Mammary epithelial cell (primary cell): ENCODE data around the gene EIF3CL.
"Not testable (repeated sequence)": the region's sequence is repeated elsewhere in the genome, so short reads cannot be mapped to it uniquely, and the experiment has no call there.

Experiments used
- CTCF ChIP-seq, 2 donors: IDR thresholded peaks in 1 of 2; conservative IDR thresholded peaks in 1 of 2; 2 replicates each; pipeline ENCODE4 v1.5.1; 2011 to 2012; ENCODE audit warnings: inconsistent platforms in 2 of 2, low read length in 2 of 2, mild to moderate bottlenecking in 2 of 2, control low read depth in 1 of 2, low read depth in 1 of 2; ENCODE audit not compliant: insufficient read depth in 1 of 2; ENCODE audit errors: extremely low read depth in 1 of 2
- EZH2 ChIP-seq: IDR thresholded peaks from 2 replicates; pipeline ENCODE4 v1.6.1; 2012; ENCODE audit warnings: low read length, inconsistent platforms, borderline replicate concordance

- TF ChIP-seq CTCF (conservative IDR thresholded peaks at IDR 0.05 in 1 of 2, IDR thresholded peaks at IDR 0.05 in 1 of 2; ENCODE audit: extremely low read depth in 1 of 2, insufficient read depth in 1 of 2, low read depth in 1 of 2, low read length in 2 of 2); EZH2: not testable (repeated sequence)
Observed at GRCh38 chr16:28414530-28414929, 10.9 kb upstream of the EIF3CL start.
